ENCODE data around the gene TBC1D4.

TBC1D4 gene

DNA sequence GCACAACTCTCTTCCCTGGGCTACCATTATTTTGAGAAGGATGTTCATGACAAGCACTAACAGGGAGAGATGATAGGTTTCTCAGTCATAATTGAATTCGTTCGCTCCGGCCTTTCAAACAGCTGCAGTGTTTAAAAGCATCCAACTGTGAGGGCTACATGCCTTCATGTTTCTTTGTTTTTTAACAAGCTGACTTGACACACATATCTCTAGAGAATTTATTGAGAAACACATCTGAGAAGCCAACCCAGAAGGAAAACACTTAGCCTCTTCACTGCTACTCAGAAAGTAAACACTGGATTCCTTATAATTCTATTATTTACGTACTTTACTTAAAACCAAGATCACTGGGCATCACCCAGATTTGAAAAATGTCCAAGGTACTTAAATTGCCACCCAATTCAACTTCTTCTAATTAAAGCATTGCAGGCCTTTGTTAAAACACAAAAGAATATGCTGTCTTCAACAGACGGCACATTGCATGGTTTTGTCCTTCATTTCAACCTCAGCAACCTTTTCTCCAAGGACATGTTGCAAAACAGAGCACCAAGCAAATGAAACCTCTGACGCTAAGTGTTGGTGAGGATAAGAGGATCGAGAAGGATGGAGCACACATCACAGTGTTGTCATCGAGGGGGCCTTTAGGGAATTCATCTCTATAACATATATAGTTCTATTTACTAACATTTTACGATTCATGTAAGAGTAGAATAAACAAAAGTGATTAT is 75.8 kb downstream of the TBC1D4 start:
- Histone ChIP-seq H3K27me3 (replicated peaks; ENCODE audit: insufficient read depth, low read length) (no peaks in the 10 kb centered on the region), H3K4me2 (ENCODE audit: low read depth, low read length) (no peak overlapping the region), H3K4me1 (ENCODE audit: low read length) (no peaks in the 10 kb centered on the region), H2AFZ (ENCODE audit: low read length) (no peak overlapping the region), H3K36me3 (replicated peaks; ENCODE audit: insufficient read depth, low read length) (no peaks in the 10 kb centered on the region), H3K9me2 (replicated peaks; ENCODE audit: insufficient read depth, low read length) (no peaks in the 10 kb centered on the region), H3K27ac (ENCODE audit: low read length) (no peak overlapping the region), H3K9me3 (replicated peaks; ENCODE audit: insufficient read depth, low read length) (no peaks in the 10 kb centered on the region), H3F3A (ENCODE audit: insufficient read depth, low read length) (no peaks in the 10 kb centered on the region), H3K4me3 (ENCODE audit: low read length) (no peak overlapping the region), H3K9ac (ENCODE audit: low read length) (no peak overlapping the region), H4K20me1 (ENCODE audit: insufficient read depth, low read length) (no peaks in the 10 kb centered on the region), H3K79me2 (ENCODE audit: low read length) (no peaks in the 10 kb centered on the region)
- no peak for DNase-seq
- no peak for TF ChIP-seq EZH2phosphoT487 (IDR thresholded peaks at IDR 0.05; ENCODE audit: low read length)
- TF ChIP-seq EZH2 (optimal IDR thresholded peaks at IDR 0.05; ENCODE audit: low read depth, low read length) = no peak
- TF ChIP-seq, protein P1, sequence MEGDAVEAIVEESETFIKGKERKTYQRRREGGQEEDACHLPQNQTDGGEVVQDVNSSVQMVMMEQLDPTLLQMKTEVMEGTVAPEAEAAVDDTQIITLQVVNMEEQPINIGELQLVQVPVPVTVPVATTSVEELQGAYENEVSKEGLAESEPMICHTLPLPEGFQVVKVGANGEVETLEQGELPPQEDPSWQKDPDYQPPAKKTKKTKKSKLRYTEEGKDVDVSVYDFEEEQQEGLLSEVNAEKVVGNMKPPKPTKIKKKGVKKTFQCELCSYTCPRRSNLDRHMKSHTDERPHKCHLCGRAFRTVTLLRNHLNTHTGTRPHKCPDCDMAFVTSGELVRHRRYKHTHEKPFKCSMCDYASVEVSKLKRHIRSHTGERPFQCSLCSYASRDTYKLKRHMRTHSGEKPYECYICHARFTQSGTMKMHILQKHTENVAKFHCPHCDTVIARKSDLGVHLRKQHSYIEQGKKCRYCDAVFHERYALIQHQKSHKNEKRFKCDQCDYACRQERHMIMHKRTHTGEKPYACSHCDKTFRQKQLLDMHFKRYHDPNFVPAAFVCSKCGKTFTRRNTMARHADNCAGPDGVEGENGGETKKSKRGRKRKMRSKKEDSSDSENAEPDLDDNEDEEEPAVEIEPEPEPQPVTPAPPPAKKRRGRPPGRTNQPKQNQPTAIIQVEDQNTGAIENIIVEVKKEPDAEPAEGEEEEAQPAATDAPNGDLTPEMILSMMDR (IDR thresholded peaks at IDR 0.05; ENCODE audit: low read length) = no peak

DNA sequence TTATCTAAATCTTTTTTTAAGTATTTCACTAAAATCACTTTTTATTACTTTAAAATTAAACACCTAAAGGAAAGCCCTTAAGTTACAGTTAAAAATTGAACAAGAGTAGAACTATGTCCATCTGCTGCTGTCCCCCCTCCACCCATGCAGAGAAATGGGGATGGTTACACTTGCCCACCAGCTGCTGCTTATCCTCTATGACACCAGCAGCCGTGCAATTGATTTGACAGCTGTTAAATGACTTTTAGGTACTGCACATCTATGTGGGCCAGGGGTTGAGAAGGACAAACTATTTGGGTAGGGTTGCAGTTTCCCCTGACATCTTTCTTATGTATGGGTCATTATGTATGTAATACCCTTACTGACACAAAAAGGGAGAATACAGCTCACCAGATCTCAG is 77.2 kb downstream of the TBC1D4 start:
- no peak for DNase-seq
- no peaks in the 10 kb centered on the region for H3F3A ChIP-seq (ENCODE audit: insufficient read depth, low read length)
- no peaks in the 10 kb centered on the region for H3K4me1 ChIP-seq (ENCODE audit: low read length)

DNA sequence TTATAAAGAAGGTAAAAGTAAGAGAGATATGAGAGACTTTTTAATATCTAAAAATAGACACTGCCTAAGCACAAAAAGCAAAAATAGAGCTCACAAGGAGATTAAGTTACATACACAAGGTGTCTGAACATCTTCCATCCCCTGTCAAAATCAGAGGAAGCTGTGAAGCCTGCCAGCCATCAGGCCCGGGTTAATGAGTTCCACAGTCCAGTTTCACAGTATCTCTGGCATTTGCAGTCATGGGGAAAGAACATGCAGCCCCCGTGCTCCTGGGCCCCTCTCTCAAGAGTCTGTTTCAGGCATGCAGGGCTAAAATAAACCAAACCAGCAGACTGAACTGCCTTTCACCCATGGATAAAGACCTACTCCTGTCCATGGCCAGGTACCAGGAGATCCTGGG is 79.2 kb downstream of the TBC1D4 start:
- H3K9ac ChIP-seq (ENCODE audit: low read length) = no peak overlapping the region
- no peak for DNase-seq
- no peaks in the 10 kb centered on the region for H3K27me3 ChIP-seq (replicated peaks; ENCODE audit: insufficient read depth, low read length)
- H3K9me3 ChIP-seq (replicated peaks; ENCODE audit: insufficient read depth, low read length) = no peaks in the 10 kb centered on the region
- H2AFZ ChIP-seq (ENCODE audit: low read length) = no peak overlapping the region
- no peaks in the 10 kb centered on the region for H3K4me1 ChIP-seq (ENCODE audit: low read length)
- H3K27ac ChIP-seq (ENCODE audit: low read length) = no peak overlapping the region
- no peak overlapping the region for H3K4me3 ChIP-seq (ENCODE audit: low read length)
- no peaks in the 10 kb centered on the region for H3K79me2 ChIP-seq (ENCODE audit: low read length)
- TF ChIP-seq, protein P1 (IDR thresholded peaks at IDR 0.05; ENCODE audit: low read length) = no peak
- no peak for TF ChIP-seq EZH2phosphoT487 (IDR thresholded peaks at IDR 0.05; ENCODE audit: low read length)
- no peak for TF ChIP-seq EZH2 (optimal IDR thresholded peaks at IDR 0.05; ENCODE audit: low read depth, low read length)
- no peaks in the 10 kb centered on the region for H3K36me3 ChIP-seq (replicated peaks; ENCODE audit: insufficient read depth, low read length)
- H4K20me1 ChIP-seq (ENCODE audit: insufficient read depth, low read length) = no peaks in the 10 kb centered on the region
- H3F3A ChIP-seq (ENCODE audit: insufficient read depth, low read length) = no peaks in the 10 kb centered on the region
- no peak overlapping the region for H3K4me2 ChIP-seq (ENCODE audit: low read depth, low read length)
- H3K9me2 ChIP-seq (replicated peaks; ENCODE audit: insufficient read depth, low read length) = no peaks in the 10 kb centered on the region

More for the DNA sequence above, 77.2 kb downstream of the TBC1D4 start:
- TF ChIP-seq EZH2phosphoT487 (IDR thresholded peaks at IDR 0.05; ENCODE audit: low read length) = no peak
- no peaks in the 10 kb centered on the region for H3K79me2 ChIP-seq (ENCODE audit: low read length)
- no peak overlapping the region for H3K4me3 ChIP-seq (ENCODE audit: low read length)
- H3K4me2 ChIP-seq (ENCODE audit: low read depth, low read length) = no peak overlapping the region
- no peaks in the 10 kb centered on the region for H4K20me1 ChIP-seq (ENCODE audit: insufficient read depth, low read length)
- H3K27ac ChIP-seq (ENCODE audit: low read length) = no peak overlapping the region
- no peaks in the 10 kb centered on the region for H3K27me3 ChIP-seq (replicated peaks; ENCODE audit: insufficient read depth, low read length)
- H3K36me3 ChIP-seq (replicated peaks; ENCODE audit: insufficient read depth, low read length) = no peaks in the 10 kb centered on the region
- no peaks in the 10 kb centered on the region for H3K9me2 ChIP-seq (replicated peaks; ENCODE audit: insufficient read depth, low read length)
- H2AFZ ChIP-seq (ENCODE audit: low read length) = no peak overlapping the region
- no peaks in the 10 kb centered on the region for H3K9me3 ChIP-seq (replicated peaks; ENCODE audit: insufficient read depth, low read length)
- no peak overlapping the region for H3K9ac ChIP-seq (ENCODE audit: low read length)

DNA sequence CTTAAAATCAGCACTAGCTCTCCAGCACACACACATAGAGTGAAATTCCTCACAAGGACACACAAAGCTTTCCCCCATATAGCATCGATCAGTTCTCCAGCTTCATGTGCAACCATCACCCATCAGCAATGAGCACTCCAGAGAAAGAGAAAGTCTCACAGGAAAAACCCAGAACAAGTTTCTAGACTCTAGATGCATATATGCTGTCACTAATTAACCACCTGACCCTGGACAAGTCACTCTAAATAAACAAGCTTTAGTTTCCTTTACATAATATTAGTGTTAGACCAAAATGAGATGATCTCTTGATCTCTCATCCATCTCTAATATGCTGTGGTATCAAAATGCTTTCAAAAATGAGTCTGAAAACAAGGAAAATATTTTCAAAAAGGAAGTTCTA is 81.2 kb downstream of the TBC1D4 start:
- Histone ChIP-seq H3K4me2 (ENCODE audit: low read depth, low read length) (no peak overlapping the region), H3K9me3 (replicated peaks; ENCODE audit: insufficient read depth, low read length) (no peaks in the 10 kb centered on the region), H3K9me2 (replicated peaks; ENCODE audit: insufficient read depth, low read length) (no peaks in the 10 kb centered on the region), H3K79me2 (ENCODE audit: low read length) (no peaks in the 10 kb centered on the region), H4K20me1 (ENCODE audit: insufficient read depth, low read length) (no peaks in the 10 kb centered on the region), H2AFZ (ENCODE audit: low read length) (no peak overlapping the region), H3F3A (ENCODE audit: insufficient read depth, low read length) (no peaks in the 10 kb centered on the region), H3K36me3 (replicated peaks; ENCODE audit: insufficient read depth, low read length) (no peaks in the 10 kb centered on the region), H3K27me3 (replicated peaks; ENCODE audit: insufficient read depth, low read length) (no peaks in the 10 kb centered on the region), H3K4me3 (ENCODE audit: low read length) (no peak overlapping the region), H3K4me1 (ENCODE audit: low read length) (no peaks in the 10 kb centered on the region), H3K9ac (ENCODE audit: low read length) (no peak overlapping the region), H3K27ac (ENCODE audit: low read length) (no peak overlapping the region)
- DNase-seq = no peak
- TF ChIP-seq, protein P1 (IDR thresholded peaks at IDR 0.05; ENCODE audit: low read length) = no peak
- TF ChIP-seq EZH2phosphoT487 (IDR thresholded peaks at IDR 0.05; ENCODE audit: low read length) (no peak), EZH2 (optimal IDR thresholded peaks at IDR 0.05; ENCODE audit: low read depth, low read length) (no peak)
